Effector memory CD4-positive, alpha-beta T cell (primary cell): ENCODE measurements around the gene SORCS2.
"Not testable (repeated sequence)": the region's sequence is repeated elsewhere in the genome, so short reads cannot be mapped to it uniquely, and the experiment has no call there.

ENCODE experiments used
- DNase-seq, 3 donors: peaks; one replicate each; pipeline ENCODE4 v3.0.0-alpha.2; 2020
- H3K27ac ChIP-seq: 2 replicates; pipeline ENCODE4 v1.7.0; 2013; ENCODE audit warnings: mild to moderate bottlenecking, low read length, moderate library complexity; ENCODE audit not compliant: insufficient read depth, poor library complexity, severe bottlenecking
- H3K27me3 ChIP-seq: replicated peaks from 2 replicates; pipeline ENCODE4 v1.7.0; 2013; ENCODE audit warnings: mild to moderate bottlenecking, low read length; ENCODE audit not compliant: insufficient read depth, control insufficient read depth, poor library complexity, severe bottlenecking
- H3K36me3 ChIP-seq: 2 replicates; pipeline ENCODE4 v1.7.0; 2013; ENCODE audit warnings: mild to moderate bottlenecking, low read length, moderate library complexity; ENCODE audit not compliant: control insufficient read depth, insufficient read depth
- H3K4me1 ChIP-seq: 2 replicates; pipeline ENCODE4 v1.7.0; 2013; ENCODE audit warnings: low read length, mild to moderate bottlenecking; ENCODE audit not compliant: control insufficient read depth, insufficient read depth, poor library complexity, severe bottlenecking
- H3K4me3 ChIP-seq: 2 replicates; pipeline ENCODE4 v1.7.0; 2013; ENCODE audit warnings: low read length, low read depth, mild to moderate bottlenecking; ENCODE audit not compliant: insufficient read depth, poor library complexity, severe bottlenecking
- H3K9me3 ChIP-seq: 2 replicates; pipeline ENCODE4 v1.7.0; 2013; ENCODE audit warnings: mild to moderate bottlenecking, low read length, moderate library complexity; ENCODE audit not compliant: control insufficient read depth

Gene SORCS2

GRCh38 chr4:7574287-7575014 is 382.1 kb downstream of the SORCS2 start:
- no peak for DNase-seq
- Histone ChIP-seq H3K9me3 (peaks cover 16% of the 10 kb centered on the region), H3K4me3 (no peak overlapping the region), H3K27ac (no peak overlapping the region), H3K27me3 (no peaks in the 10 kb centered on the region), H3K36me3 (no peaks in the 10 kb centered on the region), H3K4me1 (no peaks in the 10 kb centered on the region)

- peaks cover 16% of the 10 kb centered on the region for H3K9me3 ChIP-seq
- H3K4me3 ChIP-seq = no peak overlapping the region
- DNase-seq = no peak
- H3K36me3 ChIP-seq = no peaks in the 10 kb centered on the region
- no peak overlapping the region for H3K27ac ChIP-seq
- H3K4me1 ChIP-seq = no peaks in the 10 kb centered on the region
- no peaks in the 10 kb centered on the region for H3K27me3 ChIP-seq
Observed at GRCh38 chr4:7575426-7575825, 383.1 kb downstream of the SORCS2 start.

- H3K4me1 ChIP-seq, H3K27me3 ChIP-seq, H3K36me3 ChIP-seq, DNase-seq, H3K27ac ChIP-seq, H3K4me3 ChIP-seq: not testable (repeated sequence)
- H3K9me3 ChIP-seq = peaks cover 16% of the 10 kb centered on the region
Observed at GRCh38 chr4:7577361-7578039, 385.2 kb downstream of the SORCS2 start.

- peaks cover 13% of the 10 kb centered on the region for H3K9me3 ChIP-seq
- no peak overlapping the region for H3K27ac ChIP-seq
- no peak overlapping the region for H3K4me3 ChIP-seq
- H3K36me3 ChIP-seq = no peaks in the 10 kb centered on the region
- H3K4me1 ChIP-seq = no peaks in the 10 kb centered on the region
- no peaks in the 10 kb centered on the region for H3K27me3 ChIP-seq
- DNase-seq = no peak
Observed at GRCh38 chr4:7581477-7581876, 389.1 kb downstream of the SORCS2 start.

DNA sequence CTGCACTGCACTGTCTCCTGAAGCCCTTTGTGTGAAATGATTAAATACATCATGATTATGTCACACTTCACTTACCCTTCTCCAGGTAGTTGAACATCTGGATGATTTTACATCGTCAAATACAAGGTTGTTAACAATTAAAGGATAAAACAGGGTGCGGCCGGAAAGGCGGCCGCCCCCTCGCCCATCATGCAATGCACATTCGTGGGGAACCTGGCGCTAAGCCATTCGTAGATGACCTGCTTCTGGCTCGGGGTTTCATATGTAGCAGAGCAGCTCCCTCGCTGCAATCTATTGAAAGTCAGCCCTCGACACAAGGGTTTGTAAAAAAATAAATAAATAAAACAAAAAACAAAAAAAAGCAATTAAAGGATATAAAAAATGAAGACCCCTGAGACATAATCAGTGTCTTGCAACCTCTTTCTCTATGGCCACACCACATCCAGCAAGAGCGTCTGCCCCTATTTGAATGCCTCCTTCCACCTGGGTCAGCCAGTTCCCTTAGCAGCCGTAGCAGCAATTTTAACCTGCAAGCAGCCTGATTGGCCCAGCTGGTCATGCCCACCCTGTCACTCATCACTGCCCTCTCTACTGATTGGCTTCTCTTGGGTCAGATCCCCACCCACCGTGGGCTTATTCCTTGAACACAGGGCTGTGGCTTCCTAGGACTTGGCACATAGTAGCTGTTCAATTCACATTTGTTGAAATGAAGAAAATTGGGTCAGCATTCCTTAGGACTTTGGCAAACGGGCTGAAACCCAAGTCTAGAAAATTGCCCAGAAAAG is 390.2 kb downstream of the SORCS2 start:
- no peak overlapping the region for H3K4me3 ChIP-seq
- no peak for DNase-seq
- peaks cover 3% of the 10 kb centered on the region for H3K9me3 ChIP-seq
- H3K36me3 ChIP-seq = no peaks in the 10 kb centered on the region
- H3K27ac ChIP-seq = no peak overlapping the region
- no peaks in the 10 kb centered on the region for H3K27me3 ChIP-seq
- H3K4me1 ChIP-seq = no peaks in the 10 kb centered on the region

GRCh38 chr4:7584098-7584497 is 391.8 kb downstream of the SORCS2 start:
- H3K4me3 ChIP-seq = no peak overlapping the region
- H3K27ac ChIP-seq = no peak overlapping the region
- no peaks in the 10 kb centered on the region for H3K27me3 ChIP-seq
- no peaks in the 10 kb centered on the region for H3K9me3 ChIP-seq
- DNase-seq = no peak
- H3K36me3 ChIP-seq = no peaks in the 10 kb centered on the region
- H3K4me1 ChIP-seq = no peaks in the 10 kb centered on the region

- no peak for DNase-seq
- Histone ChIP-seq H3K36me3 (no peaks in the 10 kb centered on the region), H3K9me3 (no peaks in the 10 kb centered on the region), H3K27ac (no peak overlapping the region), H3K4me1 (no peaks in the 10 kb centered on the region), H3K27me3 (no peaks in the 10 kb centered on the region), H3K4me3 (no peak overlapping the region)
Observed at GRCh38 chr4:7584606-7585159, 392.3 kb downstream of the SORCS2 start.

GRCh38 chr4:7585768-7586167 is 393.4 kb downstream of the SORCS2 start:
- no peaks in the 10 kb centered on the region for H3K27me3 ChIP-seq
- no peaks in the 10 kb centered on the region for H3K36me3 ChIP-seq
- no peak overlapping the region for H3K27ac ChIP-seq
- no peaks in the 10 kb centered on the region for H3K4me1 ChIP-seq
- no peak for DNase-seq
- no peaks in the 10 kb centered on the region for H3K9me3 ChIP-seq
- no peak overlapping the region for H3K4me3 ChIP-seq

- no peaks in the 10 kb centered on the region for H3K36me3 ChIP-seq
- DNase-seq = no peak
- H3K27me3 ChIP-seq = no peaks in the 10 kb centered on the region
- no peak overlapping the region for H3K4me3 ChIP-seq
- H3K9me3 ChIP-seq = no peaks in the 10 kb centered on the region
- H3K4me1 ChIP-seq = no peaks in the 10 kb centered on the region
- no peak overlapping the region for H3K27ac ChIP-seq
Observed at GRCh38 chr4:7587433-7588405, 395.4 kb downstream of the SORCS2 start.
